Measurements from ENCODE around the gene C4orf36.

- TF ChIP-seq CTCF (IDR thresholded peaks at IDR 0.05) (no peak), POLR2A (IDR thresholded peaks at IDR 0.05) (no peak)
Observed at GRCh38 chr4:86855572-86855971, 36.6 kb downstream of the C4orf36 start.

All from right lobe of liver (tissue), 4 donors.